Muscle layer of colon (tissue), 2 donors: ENCODE measurements around the gene SOX5.
"Not testable (repeated sequence)": the region's sequence is repeated elsewhere in the genome, so short reads cannot be mapped to it uniquely, and the experiment has no call there.

Experiments
- H3K27ac ChIP-seq: one replicate; pipeline ENCODE4 v1.7.0; 2013; ENCODE audit warnings: low read depth, mild to moderate bottlenecking, low read length, moderate library complexity
- H3K27me3 ChIP-seq, 2 donors: one replicate each; pipeline ENCODE4 v1.7.0; 2013; ENCODE audit warnings: low read length in 2 of 2, mild to moderate bottlenecking in 2 of 2; ENCODE audit not compliant: insufficient read depth in 2 of 2, control insufficient read depth in 1 of 2
- H3K36me3 ChIP-seq: one replicate; pipeline ENCODE4 v1.7.0; 2013; ENCODE audit warnings: mild to moderate bottlenecking, low read length; ENCODE audit not compliant: insufficient read depth
- H3K4me1 ChIP-seq: one replicate; pipeline ENCODE4 v1.7.0; 2013; ENCODE audit warnings: mild to moderate bottlenecking, low read length; ENCODE audit not compliant: insufficient read depth
- H3K4me3 ChIP-seq, 2 donors: one replicate each; pipeline ENCODE4 v1.7.0; 2013; ENCODE audit warnings: low read length in 2 of 2, low read depth in 1 of 2, mild to moderate bottlenecking in 1 of 2, moderate library complexity in 1 of 2
- H3K9ac ChIP-seq: one replicate; pipeline ENCODE4 v1.7.0; 2013; ENCODE audit warnings: low read length
- H3K9me3 ChIP-seq: one replicate; pipeline ENCODE4 v1.7.0; 2013; ENCODE audit warnings: mild to moderate bottlenecking, low read length
- donor health status: abdominal sarcoma.
- donor health status: Adenocarcinoma of cecum.

SOX5 gene

GRCh38 chr12:23719493-23719892 lies 230.0 kb downstream of the SOX5 start:
- no peaks in the 10 kb centered on the region for H3K4me1 ChIP-seq
- H3K27ac ChIP-seq: no peak overlapping the region

GRCh38 chr12:23710361-23710760 lies 239.1 kb downstream of the SOX5 start:
- not testable (repeated sequence) for H3K27me3 ChIP-seq, H3K4me3 ChIP-seq, H3K27ac ChIP-seq, H3K9me3 ChIP-seq, H3K9ac ChIP-seq, H3K4me1 ChIP-seq, H3K36me3 ChIP-seq

More at GRCh38 chr12:23719493-23719892, 230.0 kb downstream of the SOX5 start:
- Histone ChIP-seq H3K27me3 (no peaks in the 10 kb centered on the region), H3K36me3 (no peaks in the 10 kb centered on the region), H3K9me3 (no peaks in the 10 kb centered on the region), H3K4me3 (no peak overlapping the region), H3K9ac (no peak overlapping the region)

GRCh38 chr12:23708185-23708837 lies 241.2 kb downstream of the SOX5 start:
- Histone ChIP-seq H3K27ac (no peak overlapping the region), H3K4me3 (no peak overlapping the region), H3K4me1 (no peaks in the 10 kb centered on the region)

GRCh38 chr12:23707270-23707669 lies 242.2 kb downstream of the SOX5 start:
- no peaks in the 10 kb centered on the region for H3K36me3 ChIP-seq
- H3K9ac ChIP-seq: no peak overlapping the region
- H3K27me3 ChIP-seq: no peaks in the 10 kb centered on the region
- no peak overlapping the region for H3K27ac ChIP-seq
- no peaks in the 10 kb centered on the region for H3K4me1 ChIP-seq
- H3K9me3 ChIP-seq: no peaks in the 10 kb centered on the region
- H3K4me3 ChIP-seq: no peak overlapping the region

More at GRCh38 chr12:23708185-23708837, 241.2 kb downstream of the SOX5 start:
- H3K9me3 ChIP-seq: no peaks in the 10 kb centered on the region
- H3K36me3 ChIP-seq: no peaks in the 10 kb centered on the region
- H3K27me3 ChIP-seq: no peaks in the 10 kb centered on the region
- H3K9ac ChIP-seq: no peak overlapping the region

- no peak overlapping the region for H3K27ac ChIP-seq
- H3K4me3 ChIP-seq: no peak overlapping the region
- no peaks in the 10 kb centered on the region for H3K27me3 ChIP-seq
- H3K4me1 ChIP-seq: no peaks in the 10 kb centered on the region
- no peaks in the 10 kb centered on the region for H3K9me3 ChIP-seq
- H3K9ac ChIP-seq: no peak overlapping the region
- H3K36me3 ChIP-seq: no peaks in the 10 kb centered on the region
Measured at GRCh38 chr12:23704992-23705943, 244.2 kb downstream of the SOX5 start.

- Histone ChIP-seq H3K27me3 (no peaks in the 10 kb centered on the region), H3K36me3 (no peaks in the 10 kb centered on the region), H3K4me3 (no peak overlapping the region), H3K9ac (no peak overlapping the region), H3K27ac (no peak overlapping the region), H3K9me3 (no peaks in the 10 kb centered on the region), H3K4me1 (no peaks in the 10 kb centered on the region)
Measured at GRCh38 chr12:23703051-23703450, 246.4 kb downstream of the SOX5 start.

GRCh38 chr12:23699031-23699430 lies 250.4 kb downstream of the SOX5 start:
- Histone ChIP-seq H3K27ac (no peak overlapping the region), H3K4me3 (no peak overlapping the region), H3K4me1 (no peaks in the 10 kb centered on the region), H3K9ac (no peak overlapping the region), H3K9me3 (peaks cover 5% of the 10 kb centered on the region), H3K36me3 (no peaks in the 10 kb centered on the region), H3K27me3 (no peaks in the 10 kb centered on the region)

GRCh38 chr12:23694920-23695319 lies 254.6 kb downstream of the SOX5 start:
- Histone ChIP-seq H3K9me3 (peaks cover 5% of the 10 kb centered on the region), H3K36me3 (no peaks in the 10 kb centered on the region), H3K27ac (no peak overlapping the region), H3K4me3 (no peak overlapping the region), H3K4me1 (no peaks in the 10 kb centered on the region), H3K9ac (no peak overlapping the region), H3K27me3 (no peaks in the 10 kb centered on the region)

GRCh38 chr12:23694307-23694706 lies 255.2 kb downstream of the SOX5 start:
- no peaks in the 10 kb centered on the region for H3K36me3 ChIP-seq
- H3K4me1 ChIP-seq: no peaks in the 10 kb centered on the region
- H3K27ac ChIP-seq: no peak overlapping the region
- H3K9me3 ChIP-seq: peaks cover 5% of the 10 kb centered on the region
- no peaks in the 10 kb centered on the region for H3K27me3 ChIP-seq
- no peak overlapping the region for H3K9ac ChIP-seq
- no peak overlapping the region for H3K4me3 ChIP-seq

- H3K4me1 ChIP-seq: no peaks in the 10 kb centered on the region
- H3K9me3 ChIP-seq: no peaks in the 10 kb centered on the region
- H3K4me3 ChIP-seq: no peak overlapping the region
- H3K27ac ChIP-seq: no peak overlapping the region
- no peak overlapping the region for H3K9ac ChIP-seq
- H3K27me3 ChIP-seq: no peaks in the 10 kb centered on the region
- H3K36me3 ChIP-seq: no peaks in the 10 kb centered on the region
Measured at GRCh38 chr12:23687947-23688346, 261.5 kb downstream of the SOX5 start.

- no peak overlapping the region for H3K4me3 ChIP-seq
- no peaks in the 10 kb centered on the region for H3K9me3 ChIP-seq
- no peaks in the 10 kb centered on the region for H3K36me3 ChIP-seq
- H3K4me1 ChIP-seq: no peaks in the 10 kb centered on the region
- no peak overlapping the region for H3K27ac ChIP-seq
- H3K9ac ChIP-seq: no peak overlapping the region
- no peaks in the 10 kb centered on the region for H3K27me3 ChIP-seq
Measured at GRCh38 chr12:23686095-23686494, 263.4 kb downstream of the SOX5 start.
